Bronchial epithelial cell (primary cell): ENCODE data around the gene CAMSAP2. TPM values are rescaled to one million over a fixed set of nuclear protein-coding genes. Genes with fewer than 3 reads are reported as not detected.

Experiments
- DNase-seq: peaks from one replicate; pipeline ENCODE4 v3.0.0-alpha.2; 2010; ENCODE audit warnings: low read depth
- FAIRE-seq: peaks from 2 replicates; lab custom pipeline; 2011; peaks lifted over from hg19 to GRCh38; lab: Jason Lieb, UNC
- H3K27me3 ChIP-seq: 2 replicates; pipeline ENCODE4 v1.5.1; 2011; ENCODE audit warnings: low read length; ENCODE audit not compliant: control insufficient read depth, insufficient read depth
- H3K36me3 ChIP-seq: 2 replicates; pipeline ENCODE4 v1.5.1; 2011; ENCODE audit warnings: low read length; ENCODE audit not compliant: control insufficient read depth, insufficient read depth
- H3K4me3 ChIP-seq: 2 replicates; pipeline ENCODE4 v1.5.1; 2011; ENCODE audit warnings: mild to moderate bottlenecking, low read depth, low read length, control low read depth
- CTCF ChIP-seq: IDR thresholded peaks from 2 replicates; pipeline ENCODE4 v1.5.1; 2011; ENCODE audit warnings: mild to moderate bottlenecking, moderate library complexity, low read length, control low read depth, inconsistent platforms; ENCODE audit not compliant: insufficient read depth, severe bottlenecking
- total RNA-seq: library from RNA; depleted of rRNA; stranded (reverse); fragments of >200 nt; gene quantifications from 2 replicates; pipeline ENCODE4 v1.2.1, GENCODE V29; 2014

Gene CAMSAP2
- total RNA-seq, 1 donor from 2014 or later, result 75.0 TPM

GRCh38 chr1:200899015-200899386 is 160.3 kb downstream of the CAMSAP2 start:
- Histone ChIP-seq H3K27me3 (no peaks in the 10 kb centered on the region), H3K36me3 (peaks cover 50% of the 10 kb centered on the region), H3K4me3 (no peak overlapping the region)
- TF ChIP-seq CTCF, result no peak
- DNase-seq (no peak), FAIRE-seq (no peak)

- Histone ChIP-seq H3K27me3 (no peaks in the 10 kb centered on the region), H3K36me3 (peaks cover 52% of the 10 kb centered on the region), H3K4me3 (no peak overlapping the region)
- no peak for TF ChIP-seq CTCF
- DNase-seq, result no peak
- FAIRE-seq, result no peak
Observed at GRCh38 chr1:200899451-200899915, 160.8 kb downstream of the CAMSAP2 start.

GRCh38 chr1:200899954-200900867 is 161.5 kb downstream of the CAMSAP2 start:
- peaks cover 53% of the 10 kb centered on the region for H3K36me3 ChIP-seq
- H3K27me3 ChIP-seq, result no peaks in the 10 kb centered on the region
- FAIRE-seq, result no peak
- TF ChIP-seq CTCF, result no peak
- H3K4me3 ChIP-seq, result no peak overlapping the region
- DNase-seq, result no peak

- peaks cover 53% of the 10 kb centered on the region for H3K36me3 ChIP-seq
- DNase-seq (no peak), FAIRE-seq (no peak)
- TF ChIP-seq CTCF, result no peak
- H3K4me3 ChIP-seq, result no peak overlapping the region
- no peaks in the 10 kb centered on the region for H3K27me3 ChIP-seq
Observed at GRCh38 chr1:200900877-200901276, 162.2 kb downstream of the CAMSAP2 start.

- no peak overlapping the region for H3K4me3 ChIP-seq
- peaks cover 53% of the 10 kb centered on the region for H3K36me3 ChIP-seq
- FAIRE-seq (no peak), DNase-seq (no peak)
- no peaks in the 10 kb centered on the region for H3K27me3 ChIP-seq
- no peak for TF ChIP-seq CTCF
Observed at GRCh38 chr1:200901350-200901749, 162.7 kb downstream of the CAMSAP2 start.
